Measurements from ENCODE around the gene DUSP5.
"Not testable (repeated sequence)": the region's sequence is repeated elsewhere in the genome, so short reads cannot be mapped to it uniquely, and the experiment has no call there.

Gene DUSP5

GRCh38 chr10:110512461-110513187 is 14.9 kb downstream of the DUSP5 start:
- Mint-ChIP-seq H3K9me3 (ENCODE audit: low read depth) (peaks cover 4% of the 10 kb centered on the region), H3K27me3 (no peaks in the 10 kb centered on the region), H3K4me3 (peak overlapping the region; percentile 65), H3K36me3 (peaks cover 38% of the 10 kb centered on the region), H3K27ac (peak overlapping the region; percentile 88), H3K4me1 (ENCODE audit: low read depth) (peaks cover 40% of the 10 kb centered on the region)

- H3K36me3 Mint-ChIP-seq: peaks cover 32% of the 10 kb centered on the region
- H3K4me3 Mint-ChIP-seq: no peak overlapping the region
- peak overlapping the region; percentile 88 for H3K27ac Mint-ChIP-seq
- H3K4me1 Mint-ChIP-seq (ENCODE audit: low read depth): peaks cover 32% of the 10 kb centered on the region
- H3K9me3 Mint-ChIP-seq (ENCODE audit: low read depth): peaks cover 4% of the 10 kb centered on the region
- H3K27me3 Mint-ChIP-seq: no peaks in the 10 kb centered on the region
These were observed 16.2 kb downstream of the DUSP5 start for GRCh38 chr10:110513949-110514348.

- H3K4me1 Mint-ChIP-seq (ENCODE audit: low read depth): peaks cover 32% of the 10 kb centered on the region
- H3K27me3 Mint-ChIP-seq: no peaks in the 10 kb centered on the region
- H3K36me3 Mint-ChIP-seq: peaks cover 31% of the 10 kb centered on the region
- H3K9me3 Mint-ChIP-seq (ENCODE audit: low read depth): peaks cover 4% of the 10 kb centered on the region
- H3K4me3 Mint-ChIP-seq: no peak overlapping the region
- H3K27ac Mint-ChIP-seq: no peak overlapping the region
These were observed 17.1 kb downstream of the DUSP5 start for GRCh38 chr10:110514848-110515247.

GRCh38 chr10:110516815-110517492 is 19.2 kb downstream of the DUSP5 start:
- Mint-ChIP-seq H3K27me3 (no peaks in the 10 kb centered on the region), H3K9me3 (ENCODE audit: low read depth) (peaks cover 4% of the 10 kb centered on the region), H3K4me3 (no peak overlapping the region), H3K27ac (no peak overlapping the region), H3K4me1 (ENCODE audit: low read depth) (peaks cover 22% of the 10 kb centered on the region), H3K36me3 (peaks cover 21% of the 10 kb centered on the region)

GRCh38 chr10:110522365-110522988 is 24.8 kb downstream of the DUSP5 start:
- no peaks in the 10 kb centered on the region for H3K27me3 Mint-ChIP-seq
- no peaks in the 10 kb centered on the region for H3K9me3 Mint-ChIP-seq (ENCODE audit: low read depth)
- H3K36me3 Mint-ChIP-seq: peaks cover 5% of the 10 kb centered on the region
- no peak overlapping the region for H3K27ac Mint-ChIP-seq
- H3K4me3 Mint-ChIP-seq: no peak overlapping the region
- H3K4me1 Mint-ChIP-seq (ENCODE audit: low read depth): peaks cover 31% of the 10 kb centered on the region

GRCh38 chr10:110523736-110524135 is 26.0 kb downstream of the DUSP5 start:
- Mint-ChIP-seq H3K27me3 (no peaks in the 10 kb centered on the region), H3K4me1 (ENCODE audit: low read depth) (peaks cover 43% of the 10 kb centered on the region), H3K4me3 (no peak overlapping the region), H3K27ac (no peak overlapping the region), H3K36me3 (peaks cover 5% of the 10 kb centered on the region), H3K9me3 (ENCODE audit: low read depth) (no peaks in the 10 kb centered on the region)

- peaks cover 49% of the 10 kb centered on the region for H3K4me1 Mint-ChIP-seq (ENCODE audit: low read depth)
- H3K27me3 Mint-ChIP-seq: no peaks in the 10 kb centered on the region
- H3K27ac Mint-ChIP-seq: no peak overlapping the region
- no peak overlapping the region for H3K4me3 Mint-ChIP-seq
- H3K9me3 Mint-ChIP-seq (ENCODE audit: low read depth): no peaks in the 10 kb centered on the region
- H3K36me3 Mint-ChIP-seq: peaks cover 5% of the 10 kb centered on the region
These were observed 26.6 kb downstream of the DUSP5 start for GRCh38 chr10:110524179-110524858.

GRCh38 chr10:110524859-110525232 is 27.1 kb downstream of the DUSP5 start:
- no peaks in the 10 kb centered on the region for H3K9me3 Mint-ChIP-seq (ENCODE audit: low read depth)
- no peak overlapping the region for H3K4me3 Mint-ChIP-seq
- peaks cover 3% of the 10 kb centered on the region for H3K36me3 Mint-ChIP-seq
- H3K27ac Mint-ChIP-seq: no peak overlapping the region
- H3K27me3 Mint-ChIP-seq: no peaks in the 10 kb centered on the region
- H3K4me1 Mint-ChIP-seq (ENCODE audit: low read depth): peaks cover 55% of the 10 kb centered on the region

- Mint-ChIP-seq H3K27ac (no peak overlapping the region), H3K9me3 (ENCODE audit: low read depth) (no peaks in the 10 kb centered on the region), H3K4me1 (ENCODE audit: low read depth) (peaks cover 56% of the 10 kb centered on the region), H3K4me3 (no peak overlapping the region), H3K36me3 (peaks cover 3% of the 10 kb centered on the region), H3K27me3 (no peaks in the 10 kb centered on the region)
These were observed 27.9 kb downstream of the DUSP5 start for GRCh38 chr10:110525349-110526260.

GRCh38 chr10:110527731-110528171 is 30.0 kb downstream of the DUSP5 start:
- Mint-ChIP-seq H3K9me3 (ENCODE audit: low read depth) (no peaks in the 10 kb centered on the region), H3K36me3 (no peaks in the 10 kb centered on the region), H3K4me3 (peak overlapping the region; percentile 53), H3K27me3 (no peaks in the 10 kb centered on the region), H3K4me1 (ENCODE audit: low read depth) (peaks cover 51% of the 10 kb centered on the region), H3K27ac (peak overlapping the region; percentile 34)

- no peaks in the 10 kb centered on the region for H3K27me3 Mint-ChIP-seq
- H3K4me3 Mint-ChIP-seq: peak overlapping the region; percentile 53
- peaks cover 52% of the 10 kb centered on the region for H3K4me1 Mint-ChIP-seq (ENCODE audit: low read depth)
- H3K36me3 Mint-ChIP-seq: no peaks in the 10 kb centered on the region
- peak overlapping the region; percentile 75 for H3K27ac Mint-ChIP-seq
- H3K9me3 Mint-ChIP-seq (ENCODE audit: low read depth): no peaks in the 10 kb centered on the region
These were observed 30.7 kb downstream of the DUSP5 start for GRCh38 chr10:110528224-110528996.

- not testable (repeated sequence) for H3K27me3 Mint-ChIP-seq; H3K36me3 Mint-ChIP-seq; H3K9me3 Mint-ChIP-seq (ENCODE audit: low read depth)
- Mint-ChIP-seq H3K27ac (peak overlapping the region; percentile 75), H3K4me1 (ENCODE audit: low read depth) (peaks cover 46% of the 10 kb centered on the region), H3K4me3 (peak overlapping the region; percentile 53)
These were observed 31.4 kb downstream of the DUSP5 start for GRCh38 chr10:110528997-110529524.

- H3K27ac Mint-ChIP-seq: peak overlapping the region; percentile 75
- H3K9me3 Mint-ChIP-seq (ENCODE audit: low read depth): no peaks in the 10 kb centered on the region
- peak overlapping the region; percentile 52 for H3K4me3 Mint-ChIP-seq
- no peaks in the 10 kb centered on the region for H3K27me3 Mint-ChIP-seq
- no peaks in the 10 kb centered on the region for H3K36me3 Mint-ChIP-seq
- peaks cover 43% of the 10 kb centered on the region for H3K4me1 Mint-ChIP-seq (ENCODE audit: low read depth)
These were observed 31.9 kb downstream of the DUSP5 start for GRCh38 chr10:110529596-110530011.

All from activated naive CD8-positive, alpha-beta T cell (primary cell).